Measurements from ENCODE around the gene GALM. TPM values are rescaled to one million over a fixed set of nuclear protein-coding genes. Genes with fewer than 3 reads are reported as not detected.

The GALM gene
- total RNA-seq, 1 donor from 2014 or later, result 1.0 TPM

Other genes starting within 250 kb of the GALM start
- gene HNRNPLL, start 63.2 kb upstream of the GALM start, total RNA-seq (ENCODE audit: unreplicated experiment), result 79.8 TPM
- 155 TPM for gene SRSF7, start 85.2 kb downstream of the GALM start, total RNA-seq (ENCODE audit: unreplicated experiment)
- 9.1 TPM for gene GEMIN6, start 112.1 kb downstream of the GALM start, total RNA-seq (ENCODE audit: unreplicated experiment)
- 38.6 TPM for gene DHX57, start 209.8 kb downstream of the GALM start, total RNA-seq (ENCODE audit: unreplicated experiment)
- 5.7 TPM for gene MORN2, start 209.9 kb downstream of the GALM start, total RNA-seq (ENCODE audit: unreplicated experiment)
- 1.1 TPM for gene ARHGEF33, start 223.8 kb downstream of the GALM start, total RNA-seq (ENCODE audit: unreplicated experiment)